PC-3 (cell line): Measurements from ENCODE around the gene KCTD1. TPM values are rescaled to one million over a fixed set of nuclear protein-coding genes. Genes with fewer than 3 reads are reported as not detected.

Source experiments
- ATAC-seq: fragments of 200-7000 bp; cut with Tn5 transposase; 2 replicates; pipeline ENCODE4 v1.9.1; 2020; ENCODE audit warnings: mild to moderate bottlenecking, moderate library complexity
- BruUV-seq: library from RNA; stranded (reverse); fragments of 400-500 nt; replicated peaks from 2 replicates; lab custom pipeline; 2021; lab: Mats Ljungman, UMichigan
- CTCF ChIA-PET: fragments of 300-600 bp; sonication (Branson Sonifier 250); formaldehyde crosslinking; loops from one replicate; lab custom pipeline; 2022; ENCODE audit warnings: antibody characterized with exemption; lab: Charles Lee
- POLR2A ChIA-PET: fragments of 300-600 bp; sonication (Branson Sonifier 250); formaldehyde crosslinking; loops from one replicate; lab custom pipeline; 2022; ENCODE audit warnings: antibody characterized with exemption; ENCODE audit not compliant: unreplicated experiment; lab: Charles Lee
- DNase-seq: peaks from one replicate; pipeline ENCODE4 v3.0.0-alpha.2; 2015
- H2AFZ ChIP-seq: fragments of 300-600 bp; sonication (generic); 2 replicates; pipeline ENCODE4 v1.6.0; 2016; ENCODE audit warnings: antibody characterized with exemption, low read length
- H3F3A ChIP-seq: fragments of 300-600 bp; sonication (generic); one replicate; pipeline ENCODE4 v1.6.0; 2017; ENCODE audit warnings: antibody characterized with exemption, low read length, control low read depth, mild to moderate bottlenecking; ENCODE audit not compliant: unreplicated experiment
- H3K27ac ChIP-seq: fragments of 300-600 bp; sonication (generic); 2 replicates; pipeline ENCODE4 v1.5.1; 2016; ENCODE audit warnings: mild to moderate bottlenecking, low read length
- H3K27me3 ChIP-seq: fragments of 300-600 bp; sonication (generic); 2 replicates; pipeline ENCODE4 v1.6.1; 2016; ENCODE audit warnings: low read length, mixed read lengths
- H3K36me3 ChIP-seq: fragments of 300-600 bp; sonication (generic); 2 replicates; pipeline ENCODE4 v1.6.1; 2016; ENCODE audit warnings: low read depth, mixed run types, low read length, mixed read lengths
- H3K4me1 ChIP-seq: fragments of 300-600 bp; sonication (generic); 2 replicates; pipeline ENCODE4 v1.5.1; 2016; ENCODE audit warnings: low read length; ENCODE audit not compliant: insufficient read depth
- H3K4me2 ChIP-seq: fragments of 300-600 bp; sonication (generic); 2 replicates; pipeline ENCODE4 v1.6.0; 2016; ENCODE audit warnings: low read length
- H3K4me3 ChIP-seq: fragments of 300-600 bp; sonication (generic); 2 replicates; pipeline ENCODE4 v1.5.1; 2016; ENCODE audit warnings: mild to moderate bottlenecking, low read length, mixed read lengths
- H3K79me2 ChIP-seq: fragments of 300-600 bp; sonication (generic); 2 replicates; pipeline ENCODE4 v1.6.1; 2017; ENCODE audit warnings: low read length, mixed read lengths
- H3K9ac ChIP-seq: fragments of 300-600 bp; sonication (generic); 2 replicates; pipeline ENCODE4 v1.6.0; 2016; ENCODE audit warnings: mild to moderate bottlenecking, low read length
- H3K9me2 ChIP-seq: fragments of 300-600 bp; sonication (generic); replicated peaks from 2 replicates; pipeline ENCODE4 v1.6.1; 2016; ENCODE audit warnings: mixed run types, low read length, mixed read lengths
- H3K9me3 ChIP-seq: fragments of 300-600 bp; sonication (generic); 2 replicates; pipeline ENCODE4 v1.6.1; 2016; ENCODE audit warnings: low read length, mixed read lengths
- H4K20me1 ChIP-seq: fragments of 300-600 bp; sonication (generic); 2 replicates; pipeline ENCODE4 v1.6.1; 2016; ENCODE audit warnings: low read length, mixed read lengths
- EZH2 ChIP-seq: fragments of 300-600 bp; sonication (generic); IDR thresholded peaks from one replicate; pipeline ENCODE4 v1.6.1; 2017; ENCODE audit warnings: antibody characterized with exemption, mild to moderate bottlenecking, low read length; ENCODE audit not compliant: unreplicated experiment
- EZH2phosphoT487 ChIP-seq: fragments of 300-600 bp; sonication (generic); IDR thresholded peaks from 2 replicates; pipeline ENCODE4 v1.6.1; 2018; ENCODE audit warnings: mild to moderate bottlenecking, antibody characterized with exemption, low read length, borderline replicate concordance
- intact Hi-C: fragments of 100-400 bp; cut with micrococcal nuclease; formaldehyde crosslinking; loops from 2 replicates; pipeline ENCODE4 v1.9.0; 2023
- total RNA-seq: library from RNA; depleted of rRNA; stranded (reverse); fragments of >200 nt; gene quantifications from 2 replicates; pipeline ENCODE4 v1.2.3, GENCODE V29; 2014
- TF ChIP-seq, protein P1 (sequence below): fragments of 300-600 bp; sonication (generic); conservative IDR thresholded peaks from 2 replicates; pipeline ENCODE4 v1.5.1; 2017; ENCODE audit warnings: antibody characterized with exemption, low read depth, mild to moderate bottlenecking, low read length

Gene KCTD1
- total RNA-seq, 1 experiment from 2014 or later: 15.8 TPM

DNA sequence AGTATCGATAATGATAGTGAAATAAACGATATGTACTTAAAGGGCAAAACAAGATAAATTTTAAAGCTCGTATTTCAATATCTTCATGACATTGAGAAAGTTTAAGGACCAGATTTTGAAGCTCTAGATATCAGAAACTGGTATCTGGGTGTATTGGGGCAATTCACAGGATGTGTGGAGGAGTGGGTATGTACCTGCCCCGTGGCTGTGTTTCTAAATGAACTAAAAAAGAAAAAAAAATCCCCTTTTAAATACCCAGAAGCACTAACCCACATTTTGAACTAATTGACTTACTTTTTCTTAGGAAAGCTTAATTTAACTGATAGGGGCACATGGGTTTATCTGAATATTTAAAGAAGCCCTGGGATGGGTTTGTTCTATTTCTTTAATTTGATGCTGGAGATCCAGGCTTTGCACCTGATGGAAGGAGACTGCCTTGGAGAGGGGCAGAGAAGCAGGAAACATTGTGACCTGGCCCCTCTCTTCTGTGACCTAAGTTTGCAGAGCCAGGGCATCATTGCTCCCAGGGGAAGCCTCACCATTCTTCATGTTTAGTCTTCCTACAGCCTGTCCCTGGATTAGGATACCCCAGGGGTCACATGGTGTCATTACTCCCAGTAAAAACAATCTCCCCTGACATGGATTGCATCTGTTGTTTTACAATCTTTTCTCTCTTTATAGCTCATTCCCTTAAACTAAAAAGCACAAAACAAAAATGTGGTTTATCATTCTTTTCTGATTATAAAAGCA lies 7.6 kb upstream of the KCTD1 start:
- CTCF ChIA-PET: no interaction called here
- no peaks in the 10 kb centered on the region for H3K9me3 ChIP-seq
- no peaks in the 10 kb centered on the region for H3K36me3 ChIP-seq
- ATAC-seq (no peak), DNase-seq (no peak)
- intact Hi-C loops: no loop called here
- no peak overlapping the region for H2AFZ ChIP-seq
- no peaks in the 10 kb centered on the region for H3K79me2 ChIP-seq
- no peak overlapping the region for H3K4me2 ChIP-seq
- no TSS peak for BruUV-seq
- H3K27ac ChIP-seq: no peak overlapping the region
- no peaks in the 10 kb centered on the region for H3K9me2 ChIP-seq
- H4K20me1 ChIP-seq: no peaks in the 10 kb centered on the region
- H3K9ac ChIP-seq: no peak overlapping the region
- POLR2A ChIA-PET: interaction anchor here (0.6 kb wide), 1 partner anchor 1206 kb away, joined by 6 read pairs; no protein-coding TSS in a partner anchor
- TF ChIP-seq EZH2: no peak
- TF ChIP-seq, protein P1, sequence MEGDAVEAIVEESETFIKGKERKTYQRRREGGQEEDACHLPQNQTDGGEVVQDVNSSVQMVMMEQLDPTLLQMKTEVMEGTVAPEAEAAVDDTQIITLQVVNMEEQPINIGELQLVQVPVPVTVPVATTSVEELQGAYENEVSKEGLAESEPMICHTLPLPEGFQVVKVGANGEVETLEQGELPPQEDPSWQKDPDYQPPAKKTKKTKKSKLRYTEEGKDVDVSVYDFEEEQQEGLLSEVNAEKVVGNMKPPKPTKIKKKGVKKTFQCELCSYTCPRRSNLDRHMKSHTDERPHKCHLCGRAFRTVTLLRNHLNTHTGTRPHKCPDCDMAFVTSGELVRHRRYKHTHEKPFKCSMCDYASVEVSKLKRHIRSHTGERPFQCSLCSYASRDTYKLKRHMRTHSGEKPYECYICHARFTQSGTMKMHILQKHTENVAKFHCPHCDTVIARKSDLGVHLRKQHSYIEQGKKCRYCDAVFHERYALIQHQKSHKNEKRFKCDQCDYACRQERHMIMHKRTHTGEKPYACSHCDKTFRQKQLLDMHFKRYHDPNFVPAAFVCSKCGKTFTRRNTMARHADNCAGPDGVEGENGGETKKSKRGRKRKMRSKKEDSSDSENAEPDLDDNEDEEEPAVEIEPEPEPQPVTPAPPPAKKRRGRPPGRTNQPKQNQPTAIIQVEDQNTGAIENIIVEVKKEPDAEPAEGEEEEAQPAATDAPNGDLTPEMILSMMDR: no peak
- TF ChIP-seq EZH2phosphoT487: no peak
- no peaks in the 10 kb centered on the region for H3K4me1 ChIP-seq
- no peaks in the 10 kb centered on the region for H3K27me3 ChIP-seq
- no peak overlapping the region for H3K4me3 ChIP-seq
- no peaks in the 10 kb centered on the region for H3F3A ChIP-seq

DNA sequence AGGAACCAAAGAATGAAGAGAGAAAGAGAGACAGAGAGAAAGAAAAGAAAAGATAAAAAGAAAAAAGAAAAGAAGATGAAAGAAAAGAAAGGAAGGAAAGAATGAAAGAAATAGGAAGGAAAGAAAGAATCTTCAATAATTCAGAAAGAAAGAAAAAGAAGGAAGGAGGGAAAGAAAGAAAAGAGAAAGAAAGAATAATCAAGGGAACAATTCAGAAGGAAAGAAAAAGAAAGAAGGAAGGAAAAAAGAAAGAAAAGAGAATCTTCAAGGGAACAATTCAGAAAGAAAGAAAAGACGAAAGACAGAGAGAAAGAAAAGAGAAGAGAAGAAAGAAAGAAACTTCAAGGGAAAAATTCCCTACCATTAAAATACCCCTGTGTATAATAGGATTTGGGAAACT lies 5.6 kb upstream of the KCTD1 start:
- Histone ChIP-seq H3K9me3 (no peaks in the 10 kb centered on the region), H3K36me3 (no peaks in the 10 kb centered on the region), H3K79me2 (peaks cover 4% of the 10 kb centered on the region; the same call in 1 of the 2 replicates), H4K20me1 (no peaks in the 10 kb centered on the region), H2AFZ (no peak overlapping the region), H3K4me3 (no peak overlapping the region), H3F3A (no peaks in the 10 kb centered on the region), H3K27me3 (no peaks in the 10 kb centered on the region), H3K4me2 (no peak overlapping the region), H3K9me2 (no peaks in the 10 kb centered on the region), H3K9ac (no peak overlapping the region), H3K4me1 (peaks cover 8% of the 10 kb centered on the region; the same call in 1 of the 2 replicates), H3K27ac (no peak overlapping the region)
- DNase-seq (no peak), ATAC-seq (no peak)
- POLR2A ChIA-PET: no interaction called here
- intact Hi-C loops: no loop called here
- TF ChIP-seq EZH2 (no peak), EZH2phosphoT487 (no peak)
- TF ChIP-seq, protein P1: no peak
- CTCF ChIA-PET: no interaction called here
- BruUV-seq: no TSS peak

DNA sequence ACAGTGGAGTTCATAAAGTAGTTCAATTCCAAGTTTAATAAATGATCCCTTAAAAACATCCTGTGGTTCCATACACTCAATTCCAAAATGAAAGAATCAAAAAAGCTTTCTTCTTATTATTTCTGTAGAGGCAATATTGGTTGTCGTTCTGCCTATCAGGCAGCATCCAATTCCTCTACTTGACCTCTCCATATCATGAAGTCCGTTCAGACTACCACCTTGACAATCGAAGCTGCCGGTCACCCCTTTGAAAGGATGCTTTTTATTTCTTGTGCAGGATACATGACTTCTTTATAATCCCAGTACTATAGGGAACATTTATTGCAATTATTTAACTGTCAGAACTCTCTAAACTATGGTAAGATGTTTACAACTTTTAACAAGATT lies 3.3 kb upstream of the KCTD1 start:
- no peak overlapping the region for H3K9ac ChIP-seq
- no peak for ATAC-seq
- intact Hi-C loops: no loop called here
- DNase-seq: no peak
- no peak overlapping the region for H2AFZ ChIP-seq
- TF ChIP-seq EZH2 (no peak), EZH2phosphoT487 (no peak)
- TF ChIP-seq, protein P1: no peak
- H3K27ac ChIP-seq: no peak overlapping the region
- ChIA-PET POLR2A (no interaction called here), CTCF (no interaction called here)
- H3K79me2 ChIP-seq: peaks cover 24% of the 10 kb centered on the region
- BruUV-seq: no TSS peak
- H3K4me2 ChIP-seq: no peak overlapping the region
- H3K4me1 ChIP-seq: peaks cover 15% of the 10 kb centered on the region
- no peaks in the 10 kb centered on the region for H4K20me1 ChIP-seq
- no peaks in the 10 kb centered on the region for H3K9me2 ChIP-seq
- H3K36me3 ChIP-seq: no peaks in the 10 kb centered on the region
- no peaks in the 10 kb centered on the region for H3K9me3 ChIP-seq
- no peaks in the 10 kb centered on the region for H3K27me3 ChIP-seq
- H3F3A ChIP-seq: no peaks in the 10 kb centered on the region
- no peak overlapping the region for H3K4me3 ChIP-seq
